Activated CD4-positive, alpha-beta memory T cell treated with anti-CD3 and anti-CD28 coated beads for 36 hours (primary cell): Measurements from ENCODE around the gene CRACR2A. TPM values are rescaled to one million over a fixed set of nuclear protein-coding genes. Genes with fewer than 3 reads are reported as not detected.

ENCODE experiments used
- CTCF ChIA-PET: fragments of 350-600 bp; sonication (Branson Sonifier 250); formaldehyde crosslinking; loops from one replicate; lab custom pipeline; 2021; ENCODE audit warnings: antibody characterized with exemption, inconsistent platforms; lab: Charles Lee
- POLR2A ChIA-PET: fragments of 350-600 bp; sonication (Branson Sonifier 250); formaldehyde crosslinking; loops from one replicate; lab custom pipeline; 2021; ENCODE audit warnings: antibody characterized with exemption; lab: Charles Lee
- DNase-seq: peaks from one replicate; pipeline ENCODE4 v3.0.0-alpha.2; 2020
- H3K27ac Mint-ChIP-seq: one replicate; pipeline ENCODE4 v1.8.0; 2021; ENCODE audit warnings: mixed read lengths
- H3K27me3 Mint-ChIP-seq: one replicate; pipeline ENCODE4 v1.8.0; 2021; ENCODE audit warnings: mixed read lengths
- H3K36me3 Mint-ChIP-seq: one replicate; pipeline ENCODE4 v1.8.0; 2021; ENCODE audit warnings: mixed read lengths
- H3K4me1 Mint-ChIP-seq: one replicate; pipeline ENCODE4 v1.8.0; 2021; ENCODE audit warnings: low read depth, mixed read lengths
- H3K4me3 Mint-ChIP-seq: one replicate; pipeline ENCODE4 v1.8.0; 2021; ENCODE audit warnings: mild to moderate bottlenecking, mixed read lengths
- H3K9me3 Mint-ChIP-seq: one replicate; pipeline ENCODE4 v1.8.0; 2021; ENCODE audit warnings: mixed read lengths
- intact Hi-C: fragments of 100-400 bp; cut with micrococcal nuclease; formaldehyde crosslinking; loops from one replicate; pipeline ENCODE4 v1.15.1; 2023
- total RNA-seq, 2 experiments: library from RNA; stranded (reverse); gene quantifications; one replicate each; pipeline ENCODE4 v1.2.3, GENCODE V29; 2021

The CRACR2A gene
- total RNA-seq, result 10 to 100 TPM; 15.8 to 19.1 TPM

- CTCF ChIA-PET, result interaction anchor here (0.7 to 1.8 kb wide), 10 partner anchors 9 to 453 kb away, joined by 3 to 9 read pairs (median 4); no protein-coding TSS in a partner anchor
- Mint-ChIP-seq H3K27me3 (no peaks in the 10 kb centered on the region), H3K4me3 (peak within 1 kb of the TSS; percentile 89), H3K4me1 (peaks cover 51% of the 10 kb centered on the region), H3K36me3 (peaks cover 8% of the 10 kb centered on the region), H3K9me3 (no peaks in the 10 kb centered on the region), H3K27ac (peak within 1 kb of the TSS; percentile 93)
- intact Hi-C loops, result loop anchor here (1.0 to 10.0 kb wide), 6 partner anchors 9 to 878 kb away; partner anchors contain the start of genes FOXM1, PARP11, RHNO1 and TIGAR
- peak; percentile 89 for DNase-seq
- POLR2A ChIA-PET, result interaction anchor here (1.3 kb wide), 1 partner anchor 9 kb away, joined by 5 read pairs; no protein-coding TSS in a partner anchor
Measured at GRCh38 chr12:3752741-3753486, at the start of gene CRACR2A. Gene CRACR2A, minus strand, starts transcription at chr12:3753109. Its CDS starts 56,110 bp downstream, at chr12:3696999.

GRCh38 chr12:3797531-3798048 lies 44.7 kb upstream of the CRACR2A start:
- H3K27me3 Mint-ChIP-seq, result no peaks in the 10 kb centered on the region
- H3K9me3 Mint-ChIP-seq, result no peaks in the 10 kb centered on the region
- POLR2A ChIA-PET, result no interaction called here
- no peak overlapping the region for H3K4me3 Mint-ChIP-seq
- peaks cover 5% of the 10 kb centered on the region for H3K4me1 Mint-ChIP-seq
- H3K36me3 Mint-ChIP-seq, result peaks cover 5% of the 10 kb centered on the region
- H3K27ac Mint-ChIP-seq, result no peak overlapping the region
- intact Hi-C loops, result no loop called here
- no peak for DNase-seq
- CTCF ChIA-PET, result interaction anchor here (1.1 to 4.9 kb wide), 2 partner anchors 10 to 497 kb away, joined by 4 to 53 read pairs; no protein-coding TSS in a partner anchor

DNA sequence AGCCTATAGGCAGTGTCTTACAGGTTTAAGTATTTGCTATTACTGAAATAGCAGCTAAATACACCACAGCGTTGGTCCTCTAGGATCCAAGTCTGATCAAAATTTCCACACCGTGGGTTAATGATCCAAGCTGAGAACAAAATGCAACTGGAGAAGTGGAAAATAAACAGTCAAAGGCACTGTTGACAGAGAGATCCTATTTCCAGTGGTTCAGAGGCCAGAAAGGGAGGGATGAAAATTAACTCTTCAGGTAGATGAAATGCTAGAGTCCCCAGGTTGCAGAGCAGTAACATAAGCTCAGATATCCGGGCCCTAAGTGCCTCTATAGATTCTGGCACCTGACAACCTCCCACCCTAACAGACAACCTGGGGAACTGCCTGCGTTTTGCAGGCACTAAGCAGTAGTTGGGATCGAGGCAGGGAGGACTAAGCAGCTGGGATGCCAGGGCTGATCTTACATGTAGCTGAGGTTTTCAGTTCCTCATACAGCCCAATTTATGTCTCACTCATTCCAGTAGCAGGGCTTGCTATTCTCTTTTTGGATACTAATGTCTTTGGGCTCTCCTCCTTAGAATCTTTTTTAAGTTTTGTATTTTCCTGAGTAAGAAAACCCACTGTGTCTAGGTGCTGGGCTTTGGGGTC lies 42.7 kb upstream of the CRACR2A start:
- intact Hi-C loops, result no loop called here
- H3K4me3 Mint-ChIP-seq, result no peak overlapping the region
- ChIA-PET POLR2A (no interaction called here), CTCF (interaction anchor here (1.8 to 2.1 kb wide), 3 partner anchors 9 to 495 kb away, joined by 4 to 16 read pairs (median 6); no protein-coding TSS in a partner anchor)
- H3K4me1 Mint-ChIP-seq, result peaks cover 5% of the 10 kb centered on the region
- no peak overlapping the region for H3K27ac Mint-ChIP-seq
- no peak for DNase-seq
- no peaks in the 10 kb centered on the region for H3K9me3 Mint-ChIP-seq
- no peaks in the 10 kb centered on the region for H3K27me3 Mint-ChIP-seq
- H3K36me3 Mint-ChIP-seq, result peaks cover 5% of the 10 kb centered on the region

DNA sequence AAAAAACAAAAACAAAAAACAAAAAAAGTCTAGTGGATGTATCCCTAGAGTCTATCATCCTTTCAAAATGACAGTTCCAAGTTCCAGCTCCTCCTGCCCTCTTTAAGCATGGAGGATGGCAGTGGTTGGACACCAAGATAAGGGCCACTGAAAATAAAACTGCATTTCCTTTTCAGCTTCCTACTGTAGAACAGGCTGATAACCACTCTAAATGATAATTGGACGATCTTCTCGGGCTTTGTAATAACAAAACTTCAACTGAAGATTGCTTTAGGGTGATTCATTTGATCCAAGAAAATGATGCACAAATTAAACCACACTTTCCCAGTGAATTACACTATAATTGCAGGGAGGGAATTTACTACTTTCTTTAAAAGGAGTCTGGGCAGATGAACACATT lies 42.2 kb upstream of the CRACR2A start:
- Mint-ChIP-seq H3K27me3 (no peaks in the 10 kb centered on the region), H3K4me1 (peaks cover 5% of the 10 kb centered on the region), H3K27ac (no peak overlapping the region), H3K9me3 (no peaks in the 10 kb centered on the region), H3K4me3 (no peak overlapping the region), H3K36me3 (peaks cover 5% of the 10 kb centered on the region)
- CTCF ChIA-PET, result interaction anchor here (1.8 to 2.1 kb wide), 3 partner anchors 9 to 495 kb away, joined by 4 to 16 read pairs (median 6); no protein-coding TSS in a partner anchor
- intact Hi-C loops, result no loop called here
- POLR2A ChIA-PET, result no interaction called here
- no peak for DNase-seq

DNA sequence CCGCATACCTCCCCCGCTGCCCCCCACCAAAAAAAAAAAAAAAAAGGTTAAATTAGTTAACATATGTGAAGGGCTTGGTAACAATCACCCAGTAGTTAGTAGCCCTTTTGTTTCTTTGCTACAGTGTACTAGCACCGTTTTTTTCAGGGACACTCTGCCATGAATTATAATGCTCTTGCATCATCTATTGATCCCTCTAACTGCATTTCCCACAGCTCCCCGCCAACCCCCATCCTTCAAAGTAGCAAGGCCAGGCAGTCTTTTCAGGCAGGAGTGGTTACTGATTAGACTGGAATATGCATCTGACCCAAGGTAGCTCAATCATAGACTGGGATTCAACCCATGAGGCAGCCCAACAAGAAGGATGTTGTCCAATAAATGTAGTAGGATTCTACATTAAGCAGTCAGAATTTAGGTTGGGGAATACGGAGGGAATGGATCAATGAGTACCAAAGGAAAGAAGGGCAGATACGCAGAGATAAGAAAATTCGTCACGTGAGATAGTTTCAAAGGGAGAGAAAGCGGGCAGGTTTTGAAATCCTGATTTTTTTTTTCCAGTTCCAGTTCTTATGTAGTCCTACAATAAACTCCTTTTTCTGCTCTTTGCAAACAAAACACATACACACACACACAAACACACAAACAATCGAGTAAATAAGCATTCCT lies 39.8 kb upstream of the CRACR2A start:
- H3K27ac Mint-ChIP-seq, result no peak overlapping the region
- H3K4me1 Mint-ChIP-seq, result peaks cover 5% of the 10 kb centered on the region
- CTCF ChIA-PET, result interaction anchor here (0.7 kb wide), 1 partner anchor 11 kb away, joined by 6 read pairs; no protein-coding TSS in a partner anchor
- intact Hi-C loops, result no loop called here
- H3K9me3 Mint-ChIP-seq, result peaks cover 3% of the 10 kb centered on the region
- H3K36me3 Mint-ChIP-seq, result peaks cover 7% of the 10 kb centered on the region
- POLR2A ChIA-PET, result no interaction called here
- H3K4me3 Mint-ChIP-seq, result no peak overlapping the region
- DNase-seq, result no peak
- no peaks in the 10 kb centered on the region for H3K27me3 Mint-ChIP-seq

DNA sequence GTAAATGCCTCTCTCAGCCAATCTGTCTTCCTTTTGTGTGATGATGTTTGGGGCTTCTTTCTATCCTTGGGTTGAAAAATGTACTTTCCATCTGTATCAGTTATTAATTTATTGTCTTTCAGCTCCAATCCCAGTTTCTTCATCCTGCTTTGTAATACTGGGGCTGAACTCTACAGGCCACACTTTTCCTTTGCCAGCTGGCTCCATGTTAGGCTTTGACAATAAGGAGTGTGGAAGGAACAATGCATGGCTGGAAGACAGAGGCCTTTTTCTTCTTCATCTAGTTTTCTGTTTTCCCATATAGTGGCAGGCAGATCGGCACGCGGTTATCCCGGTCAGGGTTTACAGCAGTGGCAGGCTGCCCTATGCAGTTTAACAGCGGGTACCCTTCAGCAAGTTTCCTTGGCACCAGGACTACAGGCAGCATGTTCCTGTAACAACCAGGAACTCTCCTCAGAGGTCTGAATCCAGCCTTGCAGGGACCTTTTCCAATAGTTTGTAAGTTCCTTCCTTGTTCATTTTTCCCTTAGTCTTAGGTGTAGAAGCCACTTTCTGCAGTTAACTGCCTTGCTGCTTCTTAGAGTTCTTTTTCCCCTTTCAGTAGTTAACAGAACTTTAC lies 38.5 kb upstream of the CRACR2A start:
- no peak for DNase-seq
- Mint-ChIP-seq H3K36me3 (peaks cover 15% of the 10 kb centered on the region), H3K27me3 (no peaks in the 10 kb centered on the region), H3K9me3 (peaks cover 3% of the 10 kb centered on the region), H3K4me3 (no peak overlapping the region), H3K27ac (no peak overlapping the region), H3K4me1 (peaks cover 5% of the 10 kb centered on the region)
- CTCF ChIA-PET, result interaction anchor here (1.3 kb wide), 1 partner anchor 12 kb away, joined by 8 read pairs; no protein-coding TSS in a partner anchor
- intact Hi-C loops, result no loop called here
- POLR2A ChIA-PET, result no interaction called here

DNA sequence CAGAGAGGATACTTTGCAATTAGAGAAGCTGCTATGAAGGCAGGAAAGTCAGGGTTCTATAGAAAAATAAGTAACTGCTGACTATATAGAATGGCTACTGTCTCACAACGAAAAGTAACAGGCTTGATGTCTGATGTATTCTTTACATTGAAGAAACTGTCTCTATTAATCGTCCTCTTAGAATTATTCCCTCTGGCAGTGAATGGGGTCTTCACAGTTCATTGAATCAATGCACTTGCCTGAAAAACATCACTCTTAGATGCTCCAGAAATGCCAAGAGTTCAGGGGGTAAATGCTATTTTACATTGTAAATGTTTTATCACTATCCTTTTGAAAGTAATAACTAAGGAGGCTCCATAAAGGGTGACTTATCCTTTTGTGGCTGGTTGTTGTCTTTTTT lies 37.7 kb upstream of the CRACR2A start:
- H3K36me3 Mint-ChIP-seq, result peaks cover 15% of the 10 kb centered on the region
- H3K27me3 Mint-ChIP-seq, result no peaks in the 10 kb centered on the region
- CTCF ChIA-PET, result interaction anchor here (1.3 kb wide), 1 partner anchor 13 kb away, joined by 8 read pairs; no protein-coding TSS in a partner anchor
- peaks cover 3% of the 10 kb centered on the region for H3K9me3 Mint-ChIP-seq
- DNase-seq, result no peak
- intact Hi-C loops, result no loop called here
- POLR2A ChIA-PET, result no interaction called here
- peaks cover 5% of the 10 kb centered on the region for H3K4me1 Mint-ChIP-seq
- H3K4me3 Mint-ChIP-seq, result no peak overlapping the region
- no peak overlapping the region for H3K27ac Mint-ChIP-seq

DNA sequence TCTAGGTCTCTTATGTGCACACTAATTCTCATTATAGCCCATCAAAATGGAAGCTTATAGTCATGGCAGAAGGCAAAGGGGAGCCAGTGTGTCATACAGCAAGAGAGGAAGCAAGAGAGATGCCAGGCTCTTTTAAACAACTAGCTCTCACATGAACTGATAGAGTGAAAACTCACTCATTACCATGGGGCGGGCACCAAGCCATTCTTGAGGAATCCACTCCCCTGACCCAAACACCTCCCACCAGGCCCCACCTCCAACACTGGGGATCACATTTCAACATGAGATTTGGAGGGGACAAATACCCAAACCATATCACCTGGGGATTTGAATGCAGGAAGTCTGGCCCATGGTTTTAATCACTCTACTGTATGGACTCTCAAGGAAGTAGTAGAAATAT lies 36.9 kb upstream of the CRACR2A start:
- Mint-ChIP-seq H3K27me3 (no peaks in the 10 kb centered on the region), H3K36me3 (peaks cover 15% of the 10 kb centered on the region), H3K4me3 (no peak overlapping the region), H3K4me1 (no peaks in the 10 kb centered on the region), H3K27ac (no peak overlapping the region), H3K9me3 (peaks cover 3% of the 10 kb centered on the region)
- ChIA-PET POLR2A (no interaction called here), CTCF (interaction anchor here (1.2 to 1.8 kb wide), 2 partner anchors 12 to 490 kb away, joined by 4 to 6 read pairs; no protein-coding TSS in a partner anchor)
- intact Hi-C loops, result no loop called here
- no peak for DNase-seq

DNA sequence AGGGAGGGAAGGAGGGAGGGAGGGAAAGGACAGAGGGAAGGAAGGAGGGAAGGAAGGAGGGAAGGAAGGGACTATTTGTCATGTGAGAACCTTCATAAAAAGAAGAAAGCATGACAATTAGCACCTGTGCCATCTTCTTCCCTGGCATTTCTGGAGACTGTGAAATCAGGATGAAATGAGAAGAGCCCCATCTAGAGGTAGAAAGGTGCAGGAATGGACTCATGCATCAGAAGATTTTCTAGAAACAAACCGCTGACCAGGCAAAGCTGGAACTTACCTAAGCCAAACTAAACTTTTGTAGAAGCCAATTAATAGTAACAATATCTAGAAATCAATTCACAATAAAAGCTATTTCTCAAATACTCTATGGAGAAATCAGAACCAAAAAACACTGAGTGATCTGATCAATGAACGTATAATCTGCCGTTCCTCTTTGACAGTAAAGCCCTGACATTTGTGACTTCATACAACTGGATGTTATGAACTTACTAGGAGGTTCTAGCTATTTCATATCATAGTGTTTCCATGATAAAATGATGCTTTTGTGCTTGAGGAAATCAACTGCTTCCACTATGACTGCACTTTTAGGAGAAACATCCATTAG lies 24.4 kb upstream of the CRACR2A start:
- DNase-seq, result no peak
- Mint-ChIP-seq H3K27ac (no peak overlapping the region), H3K4me3 (no peak overlapping the region), H3K9me3 (no peaks in the 10 kb centered on the region), H3K4me1 (peaks cover 4% of the 10 kb centered on the region), H3K27me3 (no peaks in the 10 kb centered on the region), H3K36me3 (no peaks in the 10 kb centered on the region)
- ChIA-PET CTCF (interaction anchor here (0.6 to 4.5 kb wide), 17 partner anchors 8 to 477 kb away, joined by 3 to 32 read pairs (median 3); partner anchors contain the start of gene CRACR2A), POLR2A (no interaction called here)
- intact Hi-C loops, result loop anchor here (1.0 kb wide), 1 partner anchor 477 kb away; no protein-coding TSS in a partner anchor

- DNase-seq, result no peak
- ChIA-PET CTCF (interaction anchor here (1.0 to 4.5 kb wide), 5 partner anchors 22 to 475 kb away, joined by 4 to 32 read pairs (median 6); partner anchors contain the start of gene CRACR2A), POLR2A (no interaction called here)
- Mint-ChIP-seq H3K27me3 (no peaks in the 10 kb centered on the region), H3K9me3 (no peaks in the 10 kb centered on the region), H3K4me3 (no peak overlapping the region), H3K36me3 (no peaks in the 10 kb centered on the region), H3K4me1 (peaks cover 10% of the 10 kb centered on the region), H3K27ac (no peak overlapping the region)
- intact Hi-C loops, result no loop called here
Measured at GRCh38 chr12:3775385-3776035, 22.6 kb upstream of the CRACR2A start.
